ENCODE results near the gene ZNF397.
A peak's percentile ranks its signal among the peaks of the same experiment; 100 is the strongest.

- TF ChIP-seq CTCF (IDR thresholded peaks at IDR 0.05; ENCODE audit: low read depth, low read length, missing input control) (no peak), JUND (IDR thresholded peaks at IDR 0.05) (peak; percentile 59 to 65), EGR1 (IDR thresholded peaks at IDR 0.05; ENCODE audit: low read depth in 2 of 2) (peak; percentile 49 to 76), RAD21 (IDR thresholded peaks at IDR 0.05) (peak; percentile 23 to 38), REST (IDR thresholded peaks at IDR 0.05) (peak; percentile 71), MAX (IDR thresholded peaks at IDR 0.05) (peak; percentile 84), TAF1 (conservative IDR thresholded peaks at IDR 0.05) (peak; percentile 73), YY1 (IDR thresholded peaks at IDR 0.05) (peak; percentile 90), RXRA (IDR thresholded peaks at IDR 0.05) (peak; percentile 67 to 76), ATF3 (IDR thresholded peaks at IDR 0.05) (peak; percentile 56), GABPA (IDR thresholded peaks at IDR 0.05 in 1 of 2, conservative IDR thresholded peaks at IDR 0.05 in 1 of 2) (peak; percentile 3 to 82), ZBTB33 (IDR thresholded peaks at IDR 0.05) (peak; percentile 64), FOXA1 (IDR thresholded peaks at IDR 0.05) (peak; percentile 43), SP1 (IDR thresholded peaks at IDR 0.05) (peak; percentile 69)
These were observed 49.4 kb downstream of the ZNF397 start, which contains the start of gene ZSCAN30 for GRCh38 chr18:35290094-35290735.

Data from liver (tissue), 3 donors.